ENCODE results near the gene STAG3.

DNA sequence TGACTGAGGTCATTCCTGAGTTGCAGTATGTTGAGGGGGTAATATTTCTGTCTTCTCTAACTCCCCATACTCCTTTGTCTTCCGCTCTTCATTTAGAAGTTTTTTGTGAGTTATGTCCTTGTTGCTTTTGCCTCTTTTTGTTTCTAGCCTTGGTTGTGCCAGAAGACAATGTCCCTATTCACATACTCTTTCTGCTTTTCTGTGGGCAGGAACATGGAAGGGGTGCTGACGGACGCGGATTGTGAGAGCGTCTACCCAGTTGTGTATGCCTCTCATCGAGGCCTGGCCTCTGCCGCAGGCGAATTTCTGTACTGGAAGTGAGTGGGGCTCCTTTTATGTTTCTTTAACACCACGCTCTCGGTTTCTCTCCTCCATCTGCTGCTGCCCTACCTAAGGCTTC is 20.5 kb downstream of the STAG3 start:
- TF ChIP-seq SMC3 (IDR thresholded peaks at IDR 0.05; ENCODE audit: low read depth, low read length), result no peak
- no peak for TF ChIP-seq CEBPB (IDR thresholded peaks at IDR 0.05; ENCODE audit: low read depth, low read length)
- TF ChIP-seq POLR2A (IDR thresholded peaks at IDR 0.05; ENCODE audit: low read depth, low read length), result no peak
- TF ChIP-seq, protein P1, sequence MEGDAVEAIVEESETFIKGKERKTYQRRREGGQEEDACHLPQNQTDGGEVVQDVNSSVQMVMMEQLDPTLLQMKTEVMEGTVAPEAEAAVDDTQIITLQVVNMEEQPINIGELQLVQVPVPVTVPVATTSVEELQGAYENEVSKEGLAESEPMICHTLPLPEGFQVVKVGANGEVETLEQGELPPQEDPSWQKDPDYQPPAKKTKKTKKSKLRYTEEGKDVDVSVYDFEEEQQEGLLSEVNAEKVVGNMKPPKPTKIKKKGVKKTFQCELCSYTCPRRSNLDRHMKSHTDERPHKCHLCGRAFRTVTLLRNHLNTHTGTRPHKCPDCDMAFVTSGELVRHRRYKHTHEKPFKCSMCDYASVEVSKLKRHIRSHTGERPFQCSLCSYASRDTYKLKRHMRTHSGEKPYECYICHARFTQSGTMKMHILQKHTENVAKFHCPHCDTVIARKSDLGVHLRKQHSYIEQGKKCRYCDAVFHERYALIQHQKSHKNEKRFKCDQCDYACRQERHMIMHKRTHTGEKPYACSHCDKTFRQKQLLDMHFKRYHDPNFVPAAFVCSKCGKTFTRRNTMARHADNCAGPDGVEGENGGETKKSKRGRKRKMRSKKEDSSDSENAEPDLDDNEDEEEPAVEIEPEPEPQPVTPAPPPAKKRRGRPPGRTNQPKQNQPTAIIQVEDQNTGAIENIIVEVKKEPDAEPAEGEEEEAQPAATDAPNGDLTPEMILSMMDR (conservative IDR thresholded peaks at IDR 0.05; ENCODE audit: low read depth, low read length), result no peak
- TF ChIP-seq RFX5 (IDR thresholded peaks at IDR 0.05; ENCODE audit: low read depth, low read length), result no peak
- TF ChIP-seq RCOR1 (IDR thresholded peaks at IDR 0.05; ENCODE audit: insufficient replicate concordance, low read length), result no peak
- no peak for TF ChIP-seq MXI1 (IDR thresholded peaks at IDR 0.05; ENCODE audit: borderline replicate concordance, low read depth, low read length)
- TF ChIP-seq MAFK (IDR thresholded peaks at IDR 0.05; ENCODE audit: low read depth, low read length), result no peak
- TF ChIP-seq, protein P2, sequence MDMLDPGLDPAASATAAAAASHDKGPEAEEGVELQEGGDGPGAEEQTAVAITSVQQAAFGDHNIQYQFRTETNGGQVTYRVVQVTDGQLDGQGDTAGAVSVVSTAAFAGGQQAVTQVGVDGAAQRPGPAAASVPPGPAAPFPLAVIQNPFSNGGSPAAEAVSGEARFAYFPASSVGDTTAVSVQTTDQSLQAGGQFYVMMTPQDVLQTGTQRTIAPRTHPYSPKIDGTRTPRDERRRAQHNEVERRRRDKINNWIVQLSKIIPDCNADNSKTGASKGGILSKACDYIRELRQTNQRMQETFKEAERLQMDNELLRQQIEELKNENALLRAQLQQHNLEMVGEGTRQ (IDR thresholded peaks at IDR 0.05; ENCODE audit: low read depth, low read length), result no peak
- TF ChIP-seq RAD21 (IDR thresholded peaks at IDR 0.05; ENCODE audit: low read length), result no peak

Data from IMR-90 (cell line).